Measurements from ENCODE around the gene DHPS. TPM values are rescaled to one million over a fixed set of nuclear protein-coding genes. Genes with fewer than 3 reads are reported as not detected.

The DHPS gene
- total and polyA plus RNA-seq, 2 donors (not counting 3 experiments of a cell fraction or from before 2014, with no cell fraction given), result 68.4 to 90.1 TPM

- BruUV-seq (replicated peaks), result no TSS peak
- dilution Hi-C loops (cut with MboI; ENCODE audit: extremely low pct_ligation_motif_present, low sequenced_read_pairs), result no loop called here
- Histone ChIP-seq H4K20me1 (replicated peaks; ENCODE audit: control insufficient read depth, extremely low read depth, insufficient read depth, low read length) (no peaks in the 10 kb centered on the region), H3K36me3 (ENCODE audit: control insufficient read depth in 2 of 2, extremely low read depth in 1 of 2, insufficient read depth in 2 of 2, low read length in 2 of 2) (peaks cover 0 to 11% of the 10 kb centered on the region in 2 experiments), H3K9ac (replicated peaks; ENCODE audit: extremely low read depth, insufficient read depth, low read length) (peak within 1 kb of the TSS; percentile 78), H3K79me2 (ENCODE audit: control insufficient read depth, insufficient read depth, low read length) (peaks cover 45% of the 10 kb centered on the region), H3K4me1 (ENCODE audit: control insufficient read depth, extremely low read depth, insufficient read depth, low read length) (peaks cover 10% of the 10 kb centered on the region), H2AFZ (ENCODE audit: low read depth, low read length) (peak within 1 kb of the TSS; percentile 32), H3K27me3 (ENCODE audit: control insufficient read depth in 2 of 2, insufficient read depth in 2 of 2, low read length in 2 of 2) (no peaks in the 10 kb centered on the region), H3K4me3 (replicated peaks in 1 of 3; ENCODE audit: insufficient read depth in 1 of 3, low read depth in 1 of 3, low read length in 3 of 3) (peak within 1 kb of the TSS; percentile 62 to 88 (median 62)), H3K4me2 (ENCODE audit: insufficient read depth, low read length) (peak within 1 kb of the TSS; percentile 90), H3K9me1 (replicated peaks; ENCODE audit: control insufficient read depth, extremely low read depth, insufficient read depth, low read length) (no peaks in the 10 kb centered on the region), H3K27ac (ENCODE audit: insufficient read depth, low read depth, low read length) (peak within 1 kb of the TSS; percentile 57), H3K9me3 (replicated peaks; ENCODE audit: control insufficient read depth, insufficient read depth, low read length) (no peaks in the 10 kb centered on the region)
- peak; percentile 98 for TF ChIP-seq MYC (IDR thresholded peaks at IDR 0.05; ENCODE audit: low read depth, low read length)
- TF ChIP-seq JUN (IDR thresholded peaks at IDR 0.05; ENCODE audit: borderline replicate concordance, insufficient read depth, insufficient read length, low read depth), result no peak
- TF ChIP-seq POLR2A (IDR thresholded peaks at IDR 0.05; ENCODE audit: low read depth, low read length), result peak; percentile 68
- peak; percentile 86 for TF ChIP-seq GATA2 (IDR thresholded peaks at IDR 0.05; ENCODE audit: insufficient read depth, insufficient read length, low read depth, low read length)
- peak; percentile 60 for TF ChIP-seq POLR2AphosphoS5 (IDR thresholded peaks at IDR 0.05; ENCODE audit: insufficient read depth, low read depth, low read length)
- no peak for TF ChIP-seq EZH2 (IDR thresholded peaks at IDR 0.05; ENCODE audit: borderline replicate concordance, low read depth, low read length, severe bottlenecking)
- no peak for TF ChIP-seq FOS (IDR thresholded peaks at IDR 0.05; ENCODE audit: borderline replicate concordance, insufficient read depth, low read length)
- peak; percentile 90 for TF ChIP-seq MAX (IDR thresholded peaks at IDR 0.05; ENCODE audit: insufficient read depth, insufficient read length)
- ChIA-PET CTCF (interaction anchor here (0.9 to 4.5 kb wide), 5 partner anchors 9 to 42 kb away, joined by 3 to 38 read pairs (median 7); no protein-coding TSS in a partner anchor), POLR2A (interaction anchor here (0.6 to 3.2 kb wide), 4 partner anchors 10 to 1799 kb away, joined by 3 to 14 read pairs (median 4); partner anchors contain the start of genes GET3, JUNB and TRIR)
- intact Hi-C loops (cut with micrococcal nuclease), result loop anchor here (2.0 to 5.0 kb wide), 2 partner anchors 33 to 373 kb away; no protein-coding TSS in a partner anchor
- peak; percentile 65 for DNase-seq (ENCODE audit: low read depth, low spot score)
- peak; percentile 78 for FAIRE-seq
Observed at GRCh38 chr19:12723641-12724426, 42.2 kb upstream of the DHPS start, which contains the start of gene TNPO2. Gene TNPO2 (minus strand): TSS chr19:12723932. CDS start chr19:12720977, 2,955 bp downstream.
